T1000 (cell line): ENCODE data around the gene GID8.
A peak's percentile ranks its signal among the peaks of the same experiment; 100 is the strongest.

Experiments used
- DNase-seq: peaks from one replicate; lab custom pipeline; 2025; ENCODE audit warnings: mixed read lengths; lab: John Stamatoyannopoulos, UW

The GID8 gene

GRCh38 chr20:62938105-62938888 is at the start of gene GID8:
Gene GID8 (plus strand): TSS chr20:62938147. CDS start chr20:62941503, 3,356 bp downstream.
- peak; percentile 46 for DNase-seq

DNA sequence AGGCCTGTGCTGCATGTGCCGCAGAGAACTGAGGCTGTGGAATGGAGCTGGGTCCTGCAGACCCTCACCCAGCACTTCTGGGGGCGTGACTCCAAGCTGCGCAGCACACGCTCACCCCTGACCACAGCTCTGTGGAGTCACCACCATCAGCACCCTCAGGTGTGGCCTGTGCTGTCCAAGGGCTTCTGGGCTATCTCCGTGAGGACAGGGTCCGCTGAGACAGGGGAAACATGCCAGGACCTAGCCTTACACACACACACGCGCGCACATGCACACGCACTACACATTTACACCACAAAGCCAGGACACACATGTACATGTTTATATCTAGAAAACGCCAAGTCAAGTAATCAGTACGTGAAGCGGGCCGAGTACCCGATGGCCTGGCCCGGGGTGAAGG is 49.5 kb upstream of the GID8 start:
- no peak for DNase-seq

- DNase-seq = no peak
These were observed 49.0 kb upstream of the GID8 start for GRCh38 chr20:62888910-62889309.

DNA sequence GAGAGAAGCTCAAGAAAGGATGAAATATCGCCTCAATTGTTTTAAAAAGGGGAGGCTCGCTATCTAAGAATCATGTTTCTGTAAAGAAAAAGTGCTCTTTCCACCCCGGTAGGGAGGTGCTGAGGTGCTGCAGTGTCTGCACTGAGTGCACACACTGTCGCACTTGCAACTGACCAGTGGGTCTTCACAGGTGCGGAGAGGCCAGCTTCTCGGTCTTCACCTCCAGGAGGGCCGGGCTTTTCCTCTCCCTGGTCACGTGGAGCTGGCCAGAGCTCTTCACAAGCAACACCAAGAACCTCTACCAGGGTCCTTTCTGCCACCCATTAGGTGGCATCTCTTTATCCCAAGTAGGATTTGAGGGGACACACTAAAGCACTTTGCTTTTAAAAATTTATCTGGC is 48.5 kb upstream of the GID8 start:
- DNase-seq = no peak

DNA sequence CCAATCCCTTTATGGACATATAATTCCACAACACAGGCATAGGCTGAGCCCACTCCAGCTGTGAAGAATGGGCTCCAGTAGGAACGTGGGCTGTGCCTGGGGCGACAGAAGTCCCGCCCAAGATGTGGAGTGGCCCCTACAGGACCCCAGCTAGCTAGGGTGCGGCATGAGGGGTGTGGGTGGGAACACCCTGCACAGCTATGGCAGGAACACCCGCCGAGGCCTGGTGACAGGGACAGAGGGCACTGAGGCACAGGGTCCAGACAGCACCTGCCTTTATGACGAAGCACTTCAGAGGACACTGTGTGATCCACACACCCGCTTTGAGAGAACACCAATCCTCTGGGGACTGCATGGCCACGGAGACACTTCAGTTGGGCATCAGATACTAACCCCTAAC is 48.1 kb upstream of the GID8 start:
- DNase-seq = no peak

GRCh38 chr20:62890444-62890843 is 47.5 kb upstream of the GID8 start:
- DNase-seq = no peak

DNA sequence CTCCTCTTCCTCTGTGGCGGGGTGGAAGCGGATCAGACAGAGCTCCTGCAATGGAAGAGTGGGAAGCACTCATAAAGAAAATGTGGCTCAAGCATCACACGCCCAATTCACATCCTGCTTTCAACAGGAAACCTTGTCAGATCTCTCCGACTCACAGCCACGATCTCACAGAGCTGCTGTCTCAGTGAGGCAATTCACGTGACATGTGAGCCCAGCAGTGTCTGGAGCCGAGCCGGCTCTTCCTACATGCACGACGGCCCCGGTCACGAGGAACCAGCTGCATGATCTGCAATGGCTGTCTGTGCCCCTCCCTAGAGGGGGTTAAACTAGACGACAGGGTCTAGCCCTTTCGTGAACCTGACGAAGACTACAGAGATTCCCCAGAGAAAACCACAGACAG is 46.8 kb upstream of the GID8 start:
- DNase-seq = no peak

DNA sequence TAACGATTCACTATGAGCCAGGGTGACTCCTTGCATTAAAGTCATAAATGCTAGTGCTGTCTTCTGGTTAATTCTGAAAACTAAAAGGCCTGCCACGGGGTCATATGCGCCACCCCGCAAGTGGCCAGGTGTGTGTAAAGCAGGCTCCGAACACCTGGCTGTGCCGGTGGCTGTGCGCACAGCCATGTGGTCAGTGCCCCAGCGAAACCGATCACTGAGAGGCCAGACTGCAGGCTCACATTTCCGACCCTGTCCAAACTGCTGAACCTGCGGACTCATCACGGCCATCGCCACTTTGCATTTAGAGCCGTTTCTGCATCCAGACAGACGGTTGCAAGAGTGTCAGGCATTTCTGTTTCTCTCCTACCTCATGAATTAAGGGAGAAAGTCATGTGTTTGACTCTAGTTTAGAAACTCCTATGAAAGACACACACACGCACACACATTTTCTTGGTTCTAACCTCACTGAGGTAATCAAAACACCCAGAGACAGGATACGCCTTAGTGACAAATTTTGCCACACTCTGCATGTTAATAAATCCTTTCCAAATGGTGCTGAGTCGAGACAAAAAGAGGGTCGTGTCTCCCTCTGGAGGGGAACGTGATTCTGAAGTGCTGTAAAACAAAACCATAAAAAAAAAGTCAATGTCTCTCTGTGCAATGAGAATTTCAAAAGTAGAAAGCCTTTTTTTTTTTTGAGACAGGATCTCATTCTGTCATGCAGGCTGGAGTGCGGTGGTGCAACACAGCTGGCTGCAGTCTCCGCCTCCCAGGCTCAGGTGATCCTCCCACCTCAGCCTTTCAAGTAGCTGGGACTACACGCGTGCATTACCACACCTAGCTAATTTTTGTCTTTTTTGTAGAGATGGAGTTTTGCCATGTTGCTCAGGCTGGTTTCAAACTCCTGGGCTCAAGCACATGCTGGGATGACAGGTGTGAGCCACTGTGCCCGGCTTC is 45.3 kb upstream of the GID8 start:
- DNase-seq = no peak

- no peak for DNase-seq
These were observed 44.2 kb upstream of the GID8 start for GRCh38 chr20:62893700-62894099.

DNA sequence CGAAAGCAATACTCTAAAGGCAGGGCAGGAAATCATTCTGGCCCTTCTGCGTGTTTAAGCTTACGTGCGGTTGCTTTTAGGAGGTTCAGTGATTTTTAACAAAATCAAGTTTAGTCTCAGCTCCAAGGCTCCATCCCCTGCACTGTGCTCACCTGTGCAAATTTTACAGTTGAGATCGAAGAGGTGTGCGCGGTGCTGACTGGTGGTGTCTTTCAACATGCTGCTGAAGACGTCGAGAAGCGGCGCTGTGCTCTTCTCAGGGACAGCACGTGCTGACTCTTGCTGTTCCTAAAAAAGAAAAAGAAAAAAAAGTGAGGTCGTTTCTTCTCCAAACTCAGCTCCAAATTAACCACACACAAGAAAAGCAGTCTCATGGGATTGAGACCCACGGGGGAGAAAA is 43.7 kb upstream of the GID8 start:
- DNase-seq = no peak

GRCh38 chr20:62895539-62895938 is 42.4 kb upstream of the GID8 start:
- no peak for DNase-seq

GRCh38 chr20:62896526-62896925 is 41.4 kb upstream of the GID8 start:
- DNase-seq = no peak

DNA sequence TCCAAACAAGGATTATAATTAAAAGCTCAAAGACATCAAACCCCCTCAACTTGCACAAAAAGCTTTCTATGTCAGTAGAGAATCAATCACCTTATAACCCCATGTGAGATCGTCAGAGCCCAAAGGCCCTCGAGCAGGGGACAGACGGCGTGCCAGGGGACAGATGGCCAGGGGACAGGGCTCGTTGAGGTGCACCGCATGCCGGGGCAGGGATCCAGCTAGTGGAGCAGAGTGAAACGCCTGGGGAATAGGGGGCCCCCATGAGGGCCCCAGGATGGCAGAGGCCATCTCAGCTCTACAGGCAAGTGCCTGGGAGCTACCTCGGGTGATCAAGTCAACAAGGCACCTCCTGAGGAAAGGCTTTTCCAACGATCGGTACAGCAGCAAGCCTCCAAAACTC is 40.3 kb upstream of the GID8 start:
- no peak for DNase-seq

DNA sequence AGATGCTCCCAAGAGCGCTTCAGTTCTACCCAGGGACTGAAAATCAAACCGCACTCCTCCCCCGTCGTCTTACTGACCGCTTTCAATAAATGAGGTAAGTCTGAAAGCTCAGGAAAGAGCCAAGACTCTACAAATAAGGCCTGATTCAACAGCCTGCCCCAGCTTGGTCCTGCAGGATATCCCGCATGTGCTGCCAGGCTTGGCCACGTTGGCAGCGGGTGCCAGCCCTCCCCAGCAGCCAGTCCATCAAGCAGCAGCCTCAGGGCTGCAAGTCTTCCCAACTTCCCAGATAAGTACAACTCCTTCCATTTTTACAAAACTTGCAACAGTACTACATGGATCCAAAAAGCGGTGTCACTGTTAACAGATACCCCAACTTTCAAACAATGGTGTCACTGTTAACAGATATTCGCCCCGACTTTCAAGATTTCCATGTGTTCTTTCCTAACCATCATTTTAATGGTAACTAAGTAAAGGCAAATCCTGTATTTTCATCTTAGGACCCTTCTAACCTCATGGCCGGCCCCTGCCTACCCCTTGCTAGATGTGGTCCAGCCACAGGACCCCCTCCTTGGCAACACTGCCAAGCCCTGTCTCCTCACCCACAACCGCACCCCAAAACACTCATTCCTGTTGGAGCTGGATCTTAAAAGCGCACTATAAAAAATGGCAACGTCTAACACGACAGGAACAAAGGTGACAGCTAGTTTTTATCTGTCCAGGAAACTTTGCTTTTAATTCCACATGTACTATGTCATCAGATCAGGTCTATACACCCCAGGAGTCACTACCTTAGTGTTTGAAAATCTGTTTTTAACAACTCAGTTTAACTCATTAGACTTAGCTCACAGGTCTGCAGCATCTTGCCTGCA is 39.6 kb upstream of the GID8 start:
- no peak for DNase-seq

DNA sequence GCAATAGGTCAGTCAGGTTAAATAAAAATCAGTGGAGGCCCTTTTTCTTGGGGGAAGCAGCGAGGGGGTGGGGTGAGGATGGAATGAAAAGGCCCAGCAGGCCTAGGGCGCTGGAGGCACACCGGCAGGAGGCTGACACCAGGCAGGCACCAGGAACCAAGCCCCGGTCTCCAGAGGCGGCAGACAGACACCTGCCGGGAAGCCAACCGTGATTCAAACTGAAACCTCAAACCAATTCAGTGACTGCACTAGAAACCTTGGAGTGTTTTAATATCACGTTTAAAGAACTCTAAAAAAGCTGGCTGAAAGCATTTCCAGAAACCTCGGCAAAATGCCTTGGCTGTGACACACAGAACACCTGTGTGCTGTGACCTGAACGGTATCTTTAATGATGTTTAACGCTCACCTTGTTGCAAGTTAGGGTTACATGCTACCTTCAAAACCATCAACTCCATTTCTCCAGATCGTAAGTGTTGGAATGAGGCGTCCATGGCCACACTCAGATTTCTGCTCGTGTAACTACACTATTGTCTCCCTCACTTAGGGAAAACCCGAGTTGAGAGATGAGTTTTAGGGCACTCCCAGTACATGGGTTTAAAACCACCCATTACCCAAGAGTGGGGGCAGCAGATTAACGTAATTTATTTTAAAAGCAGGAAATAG is 38.8 kb upstream of the GID8 start:
- DNase-seq = no peak

DNA sequence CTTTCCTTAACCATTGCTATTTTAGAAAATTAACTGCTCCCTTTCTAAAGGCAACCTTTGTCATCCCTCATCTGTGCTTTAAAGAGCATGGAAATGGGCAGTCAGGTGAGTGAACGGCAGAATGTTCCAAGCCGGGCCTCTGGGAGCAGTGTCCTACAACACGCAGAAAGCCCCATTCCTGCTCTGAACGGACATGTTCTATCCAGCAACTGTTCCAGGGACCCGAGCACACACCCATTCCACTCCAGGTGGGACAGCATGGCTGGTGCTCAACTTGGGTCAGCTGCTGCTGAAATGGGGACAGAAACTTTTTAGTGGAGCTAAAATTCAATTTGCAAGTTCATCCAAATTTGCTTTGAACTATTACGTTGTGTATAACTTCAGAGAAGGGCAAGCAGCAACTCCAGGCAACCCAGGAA is 38.3 kb upstream of the GID8 start:
- no peak for DNase-seq

DNA sequence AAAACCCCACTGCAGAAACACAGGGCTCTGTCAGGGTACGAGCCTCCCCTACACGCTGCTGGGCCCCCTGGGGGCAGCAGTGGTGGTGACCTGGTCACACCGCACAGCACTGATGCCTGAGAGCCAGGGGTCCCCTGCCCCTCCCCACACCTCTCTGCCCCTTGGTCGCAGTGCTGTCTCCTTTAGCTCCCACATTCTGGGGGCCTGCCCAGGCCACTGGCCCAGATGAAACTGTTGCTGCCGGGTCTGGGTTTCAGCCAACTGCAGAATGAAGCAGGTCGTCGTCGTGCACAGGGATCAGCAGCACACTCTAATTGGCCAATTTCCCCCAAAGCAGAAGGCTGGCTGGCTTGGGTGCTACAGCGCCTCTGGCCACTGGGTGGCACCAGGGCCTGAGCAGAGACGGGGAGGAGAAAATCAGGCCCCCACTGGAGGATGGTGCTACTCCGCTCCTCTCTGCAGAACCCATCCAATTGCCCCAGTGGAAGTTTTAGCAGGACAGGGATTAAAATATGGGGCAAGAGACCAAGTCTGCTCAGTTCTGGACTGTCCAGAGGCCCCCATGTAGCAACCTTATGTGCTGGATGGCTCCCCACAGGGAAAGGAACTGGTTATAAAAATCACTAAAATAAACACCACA is 37.8 kb upstream of the GID8 start:
- DNase-seq = peak; percentile 40

- no peak for DNase-seq
These were observed 37.0 kb upstream of the GID8 start for GRCh38 chr20:62900692-62901584.

- DNase-seq = no peak
These were observed 36.1 kb upstream of the GID8 start for GRCh38 chr20:62901891-62902290.
